HG03342 (cell line): ENCODE results near the gene AMPD2.
"Not testable (repeated sequence)": the region's sequence is repeated elsewhere in the genome, so short reads cannot be mapped to it uniquely, and the experiment has no call there.

Source experiments
- ATAC-seq: cut with Tn5 transposase; IDR thresholded peaks from one replicate; pipeline ENCODE4 v1.9.1; 2021; ENCODE audit warnings: mild to moderate bottlenecking, moderate library complexity; ENCODE audit not compliant: unreplicated experiment

Gene AMPD2

DNA sequence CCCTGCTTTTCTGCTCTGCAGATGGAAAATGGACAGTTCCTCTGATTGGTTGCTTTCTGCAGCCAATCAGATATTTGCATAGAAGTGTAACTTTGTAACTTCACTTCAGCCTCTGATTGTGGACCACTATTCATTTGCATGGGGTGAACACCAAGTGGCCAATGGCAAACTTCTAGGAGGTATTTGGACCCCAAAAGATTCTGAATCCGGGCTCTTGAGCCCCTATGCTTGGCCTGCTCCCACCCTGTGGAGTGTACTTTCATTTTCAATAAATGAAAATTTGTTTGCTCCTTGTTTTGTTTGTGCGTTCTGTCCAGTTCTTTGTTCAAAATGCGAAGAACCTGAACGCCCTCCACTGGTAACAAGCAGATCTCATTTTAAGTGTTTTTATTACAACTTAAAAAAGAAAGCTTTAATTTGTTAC lies 29.9 kb downstream of the AMPD2 start:
- ATAC-seq, result no peak

DNA sequence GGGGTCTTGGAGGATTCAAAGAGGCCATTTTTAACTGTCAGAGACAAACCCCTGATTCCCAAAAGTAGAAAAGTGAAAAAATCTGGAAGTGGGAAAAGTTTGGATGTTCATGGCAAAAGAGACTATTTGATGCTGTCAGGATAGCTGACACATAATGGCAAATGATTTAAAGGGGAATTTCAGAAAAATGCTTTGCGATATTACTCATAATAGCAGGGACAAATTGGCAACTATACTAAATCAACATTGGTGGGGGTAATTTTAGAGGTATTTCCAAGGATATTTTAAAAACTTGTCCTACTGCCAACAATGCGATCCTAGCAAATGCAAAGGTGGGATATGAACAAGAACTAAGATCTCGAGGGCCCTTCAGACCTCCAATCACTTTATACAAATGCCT lies 31.0 kb downstream of the AMPD2 start:
- no peak for ATAC-seq

DNA sequence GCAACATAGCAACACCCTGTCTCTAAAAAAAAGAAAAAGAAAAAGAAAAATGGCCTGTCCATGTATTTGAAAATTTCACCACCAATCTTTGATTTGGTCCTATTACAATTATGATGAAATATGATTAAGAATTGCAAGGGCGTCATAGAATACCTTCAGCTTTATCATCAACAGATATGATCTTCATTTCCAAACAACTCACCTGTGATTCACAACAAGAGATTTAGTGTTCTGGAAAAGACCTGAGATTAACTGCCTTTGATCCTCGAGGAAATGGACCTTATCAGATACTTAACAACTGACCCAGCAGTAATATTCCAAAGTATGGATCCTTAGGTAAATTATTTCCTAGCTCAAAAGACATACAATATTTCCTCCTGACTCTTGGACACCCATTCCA lies 32.8 kb downstream of the AMPD2 start:
- no peak for ATAC-seq

DNA sequence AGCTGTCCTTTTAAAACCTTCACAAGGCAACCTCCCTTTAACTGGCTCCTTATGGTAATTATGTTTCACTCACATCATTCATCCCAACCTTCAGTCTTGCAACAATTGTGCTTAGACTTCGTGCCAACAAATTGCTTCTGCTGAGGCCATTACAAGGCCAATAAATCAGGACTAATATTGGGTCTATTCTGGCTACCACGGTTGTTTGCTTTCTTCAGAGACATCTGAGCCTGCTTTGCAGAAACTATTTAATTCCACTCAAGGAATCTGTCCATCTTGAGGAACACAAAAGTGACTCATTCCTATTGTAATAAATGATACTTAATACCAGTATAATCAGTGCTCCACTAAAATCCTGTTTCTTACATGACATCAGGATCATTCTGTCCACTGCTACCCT lies 33.7 kb downstream of the AMPD2 start:
- ATAC-seq, result no peak

DNA sequence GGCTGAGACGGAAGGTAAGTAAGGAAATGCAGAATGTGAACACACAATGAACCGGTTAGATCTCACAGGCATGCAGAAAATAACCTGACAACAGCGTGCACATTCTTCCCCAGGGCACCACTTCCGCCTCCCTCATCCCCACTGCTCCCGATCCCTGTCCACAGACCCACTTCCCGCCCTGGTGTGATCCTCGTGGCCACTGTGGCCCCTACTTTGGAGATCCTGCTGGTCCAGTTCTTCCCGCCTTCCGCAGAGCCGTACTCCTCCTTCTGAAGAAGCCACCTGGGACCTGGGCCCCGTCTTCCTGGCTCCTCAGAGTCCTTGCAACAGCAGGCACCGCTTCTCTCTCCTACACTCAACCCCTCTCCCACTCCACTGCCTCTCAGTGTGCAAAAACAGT lies 34.9 kb downstream of the AMPD2 start:
- no peak for ATAC-seq

DNA sequence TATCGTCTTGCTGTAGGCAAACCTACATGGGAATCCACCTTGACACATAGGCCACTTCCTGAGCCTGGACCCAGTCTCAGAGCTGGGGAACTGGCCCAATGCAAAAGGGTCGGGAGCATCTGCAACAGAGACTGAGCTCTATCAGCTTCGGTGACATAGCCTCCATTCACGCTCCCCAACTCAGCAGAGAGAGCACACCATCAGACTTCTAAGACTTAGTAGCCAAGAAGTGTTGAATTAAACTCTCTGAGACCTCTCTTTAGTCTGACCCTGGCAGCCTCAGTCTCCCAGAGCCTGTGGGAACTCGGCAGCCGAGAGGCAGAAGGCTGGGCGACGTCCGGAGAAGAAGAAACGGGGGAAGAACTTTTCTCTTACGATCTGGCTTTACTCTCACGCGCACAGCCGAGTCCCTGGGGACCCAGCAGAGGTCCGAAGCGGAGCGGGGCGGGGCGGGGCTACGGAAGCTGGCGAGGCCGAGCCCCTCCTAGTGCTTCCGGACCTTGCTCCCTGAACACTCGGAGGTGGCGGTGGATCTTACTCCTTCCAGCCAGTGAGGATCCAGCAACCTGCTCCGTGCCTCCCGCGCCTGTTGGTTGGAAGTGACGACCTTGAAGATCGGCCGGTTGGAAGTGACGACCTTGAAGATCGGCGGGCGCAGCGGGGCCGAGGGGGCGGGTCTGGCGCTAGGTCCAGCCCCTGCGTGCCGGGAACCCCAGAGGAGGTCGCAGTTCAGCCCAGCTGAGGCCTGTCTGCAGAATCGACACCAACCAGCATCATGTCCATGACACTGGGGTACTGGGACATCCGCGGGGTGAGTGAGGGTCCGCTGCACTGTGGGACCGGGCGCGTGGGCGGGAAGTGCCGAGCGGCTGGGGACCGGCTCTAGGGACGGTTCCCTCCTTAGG lies 36.2 kb downstream of the AMPD2 start, which contains the start of gene GSTM4:
Gene GSTM4, plus strand, starts transcription at position 485 of the 905 bp plus-strand sequence. Its CDS starts 291 bp downstream, at position 776.
- peak; percentile 89 for ATAC-seq

DNA sequence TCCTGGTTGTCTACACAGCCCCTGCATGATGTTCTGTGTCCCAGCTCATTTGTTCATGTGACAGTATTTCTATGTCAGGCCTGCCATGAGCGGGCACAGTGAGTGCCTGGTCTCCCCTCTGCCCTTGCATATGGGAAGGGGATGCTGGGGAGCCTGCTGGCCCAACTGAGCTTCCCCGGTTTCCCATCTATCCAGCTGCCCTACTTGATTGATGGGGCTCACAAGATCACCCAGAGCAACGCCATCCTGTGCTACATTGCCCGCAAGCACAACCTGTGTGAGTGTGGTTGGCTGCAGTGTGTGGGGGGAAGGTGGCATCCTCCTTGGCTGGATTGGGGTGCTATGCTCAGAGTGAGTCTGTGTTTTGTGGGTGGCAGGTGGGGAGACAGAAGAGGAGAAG lies 37.8 kb downstream of the AMPD2 start:
- no peak for ATAC-seq

DNA sequence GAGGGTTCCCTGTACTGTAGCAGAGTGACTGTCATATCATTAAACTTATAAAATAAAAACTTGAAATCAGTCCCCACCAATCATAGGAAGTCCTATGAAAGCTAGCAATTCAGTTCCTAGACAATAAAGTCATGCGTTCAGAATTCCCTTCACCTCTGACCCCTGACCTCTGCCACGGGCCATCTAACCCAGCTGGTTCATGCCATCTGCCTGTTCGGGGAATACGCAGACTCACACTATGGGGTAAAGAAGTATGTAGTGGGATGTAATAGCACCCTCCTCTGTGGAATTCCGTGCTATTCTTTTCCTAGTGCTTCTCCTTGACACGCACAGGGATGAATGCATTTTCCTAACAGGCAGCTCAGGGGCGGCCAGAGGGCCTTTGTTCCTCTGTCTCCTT lies 38.3 kb downstream of the AMPD2 start:
- ATAC-seq, result no peak

DNA sequence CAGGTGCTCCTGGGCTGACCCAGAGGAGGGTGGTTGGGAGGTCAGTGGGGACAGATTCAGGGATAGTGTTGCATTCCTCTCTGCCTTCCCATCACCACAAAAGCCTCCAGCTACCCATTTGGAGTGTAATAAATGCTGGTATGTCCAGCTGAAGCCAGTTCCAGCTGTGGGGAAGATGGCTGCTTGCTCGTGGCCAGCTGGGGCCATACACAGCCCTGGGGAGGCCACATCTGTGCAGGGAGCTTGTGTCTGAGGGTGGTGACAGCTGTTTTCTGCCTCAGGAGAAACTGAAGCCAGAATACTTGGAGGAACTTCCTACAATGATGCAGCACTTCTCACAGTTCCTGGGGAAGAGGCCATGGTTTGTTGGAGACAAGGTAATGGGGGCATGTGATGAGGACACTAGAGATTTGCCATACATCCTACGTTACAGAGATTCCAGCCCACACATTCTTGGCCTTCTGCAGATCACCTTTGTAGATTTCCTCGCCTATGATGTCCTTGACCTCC lies 39.0 kb downstream of the AMPD2 start:
- no peak for ATAC-seq

DNA sequence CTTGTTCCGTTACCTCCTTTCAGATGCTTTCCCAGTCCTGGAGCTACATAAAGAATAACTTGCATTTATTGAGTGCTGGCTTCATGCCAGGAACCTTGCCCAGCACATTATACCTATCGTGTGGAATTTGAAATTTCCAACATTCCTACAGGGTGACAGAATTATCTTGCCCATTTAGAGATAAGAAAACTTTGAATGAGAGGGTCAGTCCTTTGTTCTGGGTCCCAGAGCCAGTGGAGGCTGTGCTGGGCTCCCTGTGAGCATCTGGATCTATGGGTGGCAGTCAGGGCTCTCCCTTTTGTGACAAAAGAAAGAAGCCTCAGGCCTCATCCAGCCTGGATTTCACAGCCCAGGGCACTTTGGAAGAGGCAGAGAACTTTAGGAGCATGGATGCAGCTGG lies 39.5 kb downstream of the AMPD2 start:
- ATAC-seq, result no peak

DNA sequence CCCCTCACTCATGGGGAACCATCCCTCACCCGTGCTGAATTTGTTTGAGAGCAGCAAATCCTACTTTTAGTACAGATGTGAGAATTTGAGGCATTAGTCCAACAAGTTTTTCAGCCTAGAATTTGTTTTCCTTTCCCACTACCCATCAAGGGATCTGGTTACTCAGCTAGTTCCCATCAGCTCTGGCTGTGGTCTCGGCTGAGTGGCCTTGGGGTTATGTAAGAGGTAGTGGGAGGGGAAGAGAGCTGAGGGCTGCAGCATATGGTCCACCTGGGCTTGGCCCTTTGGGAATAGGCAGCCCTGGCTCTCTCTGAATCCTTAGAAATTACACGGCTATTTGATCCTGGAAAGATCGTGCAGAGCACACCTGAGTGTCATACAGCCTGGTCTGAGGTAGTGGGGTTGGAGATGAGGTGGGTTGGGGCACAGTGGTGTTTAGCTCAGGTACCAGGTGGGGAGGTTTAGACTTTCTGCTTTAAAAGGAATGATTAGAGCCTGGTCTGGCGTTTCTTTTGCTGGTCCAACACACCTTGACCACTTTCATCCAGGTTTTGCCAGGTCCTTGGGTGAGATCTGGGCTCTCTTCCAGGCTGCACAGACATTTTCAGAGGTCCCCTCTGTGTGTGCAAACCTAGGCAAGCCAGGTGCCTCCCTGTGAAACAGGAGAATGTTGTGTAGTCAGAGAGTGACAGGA lies 40.5 kb downstream of the AMPD2 start:
- ATAC-seq, result no peak

DNA sequence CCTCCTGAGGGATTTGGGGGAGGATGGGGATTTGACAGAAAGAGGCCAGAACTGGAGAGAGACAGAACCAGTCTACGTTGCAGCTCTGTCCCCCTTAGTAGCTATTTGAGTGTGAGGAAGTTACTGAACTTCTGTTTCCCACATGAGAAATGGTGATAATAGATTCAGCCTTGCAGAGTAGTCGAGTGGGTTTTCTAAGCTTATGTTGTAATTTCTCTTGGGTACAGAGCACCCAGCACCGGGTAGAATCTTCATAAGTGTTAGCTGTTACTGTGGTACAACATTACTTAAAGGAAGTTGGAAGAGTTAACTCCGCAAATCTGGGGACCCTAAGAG lies 41.0 kb downstream of the AMPD2 start:
- not testable (repeated sequence) for ATAC-seq

DNA sequence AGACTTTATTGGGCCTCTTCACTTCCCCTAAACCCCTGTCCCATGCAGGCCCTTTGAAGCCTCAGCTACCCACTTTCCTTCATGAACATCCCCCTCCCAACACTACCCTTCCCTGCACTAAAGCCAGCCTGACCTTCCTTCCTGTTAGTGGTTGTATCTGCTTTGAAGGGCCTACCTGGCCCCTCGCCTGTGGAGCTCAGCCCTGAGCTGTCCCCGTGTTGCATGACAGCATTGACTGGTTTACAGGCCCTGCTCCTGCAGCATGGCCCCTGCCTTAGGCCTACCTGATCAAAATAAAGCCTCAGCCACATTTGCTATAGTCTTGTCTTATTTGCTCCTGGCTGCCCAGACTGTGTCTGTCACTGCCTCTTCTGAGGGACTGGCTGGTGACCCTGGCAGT lies 41.8 kb downstream of the AMPD2 start:
- ATAC-seq, result no peak

DNA sequence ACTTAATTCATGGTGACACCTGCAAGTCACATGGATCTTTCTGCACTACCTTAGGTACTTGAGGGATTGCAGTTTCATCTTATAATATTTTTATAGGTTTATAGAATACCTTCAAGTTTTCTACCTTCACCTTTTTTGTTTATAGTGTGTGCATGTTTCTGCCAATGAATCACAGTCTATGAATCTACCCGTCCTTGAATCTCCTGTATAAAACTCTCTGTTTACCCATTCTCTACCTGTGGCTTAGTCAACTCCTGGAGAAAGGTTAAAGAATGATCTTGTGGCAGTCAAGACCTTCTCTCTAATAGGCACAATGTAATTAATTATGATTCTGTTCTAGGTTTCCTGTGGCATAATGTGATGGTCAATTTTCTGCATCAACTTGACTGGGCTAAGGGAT lies 45.0 kb downstream of the AMPD2 start:
- ATAC-seq, result no peak

DNA sequence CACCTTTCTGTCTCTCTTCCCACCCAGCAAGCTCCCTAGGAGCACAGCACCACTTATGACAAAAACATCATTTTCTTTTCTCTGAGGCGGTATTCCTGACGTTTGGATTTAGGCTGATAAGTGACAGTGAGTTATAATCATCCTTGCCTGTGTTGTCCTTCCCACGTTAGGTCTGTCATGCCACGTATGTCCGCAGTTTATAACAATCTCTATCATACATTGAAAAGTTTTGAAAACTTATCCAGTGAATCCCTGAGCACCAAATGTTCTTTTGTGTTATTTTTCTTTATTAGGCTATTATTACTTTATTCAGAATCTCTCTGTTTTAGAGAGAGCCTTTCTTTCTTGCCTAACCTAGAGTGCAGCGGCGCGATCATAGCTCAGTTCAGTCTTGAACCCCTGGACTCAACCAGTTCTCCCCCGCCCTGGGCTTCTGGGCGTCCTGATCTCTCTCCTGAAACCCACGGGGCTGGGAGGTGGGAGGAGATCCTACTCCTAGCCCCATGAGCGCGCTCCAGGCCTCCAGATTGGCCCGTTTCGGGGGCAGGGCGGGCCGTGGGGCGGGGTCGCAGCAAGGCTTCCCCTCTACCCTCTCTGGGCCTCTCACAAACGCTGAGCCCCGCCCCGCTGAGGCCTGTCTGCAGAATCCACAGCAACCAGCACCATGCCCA lies 48.0 kb downstream of the AMPD2 start, which contains the start of gene GSTM2:
Gene GSTM2, plus strand, starts transcription at position 606 of the 671 bp plus-strand sequence. Its CDS starts 59 bp downstream, at position 665.
- ATAC-seq, result peak; percentile 87

DNA sequence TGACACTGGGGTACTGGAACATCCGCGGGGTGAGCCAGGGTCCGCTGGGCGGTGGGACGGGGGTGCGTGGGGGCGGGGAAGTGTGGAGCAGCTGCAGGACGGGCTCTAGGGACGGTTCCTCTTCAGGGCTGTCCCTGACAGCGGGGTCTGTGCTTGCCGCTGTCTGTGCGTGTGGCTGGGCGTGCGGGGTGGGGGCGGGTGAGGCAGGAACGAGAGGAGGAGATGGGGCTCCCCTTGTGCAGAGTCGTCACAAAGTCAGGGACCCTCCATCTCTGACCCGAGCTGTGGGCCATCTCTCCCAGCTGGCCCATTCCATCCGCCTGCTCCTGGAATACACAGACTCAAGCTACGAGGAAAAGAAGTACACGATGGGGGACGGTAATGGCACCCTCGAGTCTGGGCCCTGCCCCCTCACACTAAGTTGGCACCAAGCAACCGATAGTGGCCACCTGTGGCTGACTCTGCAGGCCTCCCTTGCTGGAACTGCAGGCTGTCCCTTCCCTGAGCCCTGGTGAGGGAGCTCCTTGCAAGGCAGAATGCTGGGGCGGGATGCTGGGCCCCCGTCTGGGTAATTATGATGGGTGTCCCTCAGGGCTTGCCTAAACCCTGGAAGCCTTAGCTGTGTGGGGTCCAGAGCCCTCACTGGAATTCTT lies 48.6 kb downstream of the AMPD2 start:
- no peak for ATAC-seq

DNA sequence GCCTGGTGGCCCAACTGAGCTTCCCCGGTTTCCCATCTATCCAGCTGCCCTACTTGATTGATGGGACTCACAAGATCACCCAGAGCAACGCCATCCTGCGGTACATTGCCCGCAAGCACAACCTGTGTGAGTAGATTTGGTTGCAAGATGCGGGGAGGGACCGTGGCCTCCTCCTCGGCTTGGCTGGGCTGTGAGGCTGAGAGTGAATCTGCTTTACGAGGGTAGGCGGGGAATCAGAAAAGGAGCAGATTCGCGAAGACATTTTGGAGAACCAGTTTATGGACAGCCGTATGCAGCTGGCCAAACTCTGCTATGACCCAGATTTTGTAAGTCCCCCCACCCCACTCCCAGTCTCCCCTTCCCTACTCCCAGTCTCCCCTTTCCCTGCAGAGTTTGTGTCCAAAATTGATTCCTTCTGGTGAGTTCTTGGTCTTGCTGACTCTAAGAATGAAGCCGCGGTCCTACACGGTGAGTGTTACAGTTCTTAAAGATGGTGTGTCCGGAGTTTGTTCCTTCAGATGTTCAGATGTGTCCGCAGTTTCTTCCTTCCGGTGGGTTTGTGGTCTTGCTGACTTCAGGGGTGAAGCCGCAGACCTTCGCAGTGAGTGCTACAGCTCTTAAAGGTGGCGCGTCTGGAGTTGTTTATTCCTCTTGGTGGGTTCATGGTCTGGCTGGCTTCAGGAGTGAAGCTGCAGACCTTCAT lies 49.8 kb downstream of the AMPD2 start:
- no peak for ATAC-seq

DNA sequence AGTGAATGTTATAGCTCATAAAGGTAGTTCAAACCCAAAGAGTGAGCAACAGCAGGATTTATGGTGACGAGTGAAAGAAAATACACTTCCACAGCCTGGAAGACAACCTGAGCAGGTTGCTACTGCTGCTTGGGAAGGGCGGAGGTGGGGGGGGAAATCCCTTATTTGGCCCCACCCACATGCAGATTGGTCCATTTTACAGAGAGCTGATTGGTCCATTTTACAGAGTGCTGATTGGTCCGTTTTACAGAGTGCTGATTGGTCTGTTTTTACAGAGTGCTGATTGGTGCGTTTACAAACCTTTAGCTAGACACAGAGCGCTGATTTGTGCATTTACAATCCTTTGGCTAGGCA lies 50.3 kb downstream of the AMPD2 start:
- not testable (repeated sequence) for ATAC-seq

DNA sequence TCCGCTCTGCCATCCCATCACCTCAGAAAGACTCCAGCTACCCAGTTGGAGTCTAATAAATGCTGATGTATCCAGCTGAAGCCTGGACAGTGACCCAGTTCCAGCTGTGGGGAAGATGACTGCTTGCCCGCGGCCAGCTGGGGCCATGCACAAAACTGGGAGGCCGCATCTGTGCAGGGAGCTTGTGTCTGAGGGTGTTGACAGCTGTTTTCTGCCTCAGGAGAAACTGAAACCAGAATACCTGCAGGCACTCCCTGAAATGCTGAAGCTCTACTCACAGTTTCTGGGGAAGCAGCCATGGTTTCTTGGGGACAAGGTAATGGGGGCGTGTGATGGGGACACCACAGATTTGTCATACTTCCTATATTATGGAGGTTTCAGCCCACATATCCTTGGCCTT lies 51.4 kb downstream of the AMPD2 start:
- ATAC-seq, result no peak

DNA sequence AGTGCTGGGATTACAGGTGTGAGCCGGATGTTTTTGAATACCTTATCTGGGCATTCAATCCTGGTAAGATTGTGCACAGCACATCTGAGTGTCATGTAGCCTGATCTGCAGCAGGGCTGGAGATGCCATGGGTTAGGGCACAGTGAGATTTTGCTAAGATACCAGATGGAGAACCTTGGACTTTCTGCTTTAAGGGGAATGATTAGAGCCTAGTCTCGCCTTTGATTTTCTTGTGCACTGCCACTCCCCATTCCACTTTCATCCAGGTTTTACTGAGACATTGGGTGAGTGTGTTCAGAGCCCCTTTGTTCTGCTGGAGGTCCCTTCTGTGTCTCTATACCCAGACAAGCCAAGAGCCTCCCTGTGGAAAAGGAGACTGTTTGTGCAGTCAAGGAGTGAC lies 54.2 kb downstream of the AMPD2 start:
- not testable (repeated sequence) for ATAC-seq
